ENCODE data around the gene FOSL2.

DNA sequence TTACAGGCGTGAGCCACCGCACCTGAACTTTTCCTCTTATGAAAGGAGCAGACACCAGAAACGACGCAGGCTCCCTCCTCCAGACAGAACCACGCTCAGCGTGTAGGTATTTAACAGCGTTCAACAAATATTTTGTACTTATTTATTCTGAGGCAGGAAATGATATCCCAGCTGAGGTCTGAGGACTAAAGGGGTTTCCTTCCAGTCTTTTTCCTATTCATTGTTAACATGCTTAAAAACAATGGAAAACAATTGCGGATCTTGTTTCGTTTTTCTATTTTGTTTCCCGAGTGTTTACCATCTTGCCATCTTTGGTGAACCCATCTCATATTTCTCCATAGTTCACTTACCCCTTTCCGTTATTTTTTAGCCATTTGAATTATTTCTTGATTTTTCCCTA is 43.7 kb upstream of the FOSL2 start:
- TF ChIP-seq, protein P1, sequence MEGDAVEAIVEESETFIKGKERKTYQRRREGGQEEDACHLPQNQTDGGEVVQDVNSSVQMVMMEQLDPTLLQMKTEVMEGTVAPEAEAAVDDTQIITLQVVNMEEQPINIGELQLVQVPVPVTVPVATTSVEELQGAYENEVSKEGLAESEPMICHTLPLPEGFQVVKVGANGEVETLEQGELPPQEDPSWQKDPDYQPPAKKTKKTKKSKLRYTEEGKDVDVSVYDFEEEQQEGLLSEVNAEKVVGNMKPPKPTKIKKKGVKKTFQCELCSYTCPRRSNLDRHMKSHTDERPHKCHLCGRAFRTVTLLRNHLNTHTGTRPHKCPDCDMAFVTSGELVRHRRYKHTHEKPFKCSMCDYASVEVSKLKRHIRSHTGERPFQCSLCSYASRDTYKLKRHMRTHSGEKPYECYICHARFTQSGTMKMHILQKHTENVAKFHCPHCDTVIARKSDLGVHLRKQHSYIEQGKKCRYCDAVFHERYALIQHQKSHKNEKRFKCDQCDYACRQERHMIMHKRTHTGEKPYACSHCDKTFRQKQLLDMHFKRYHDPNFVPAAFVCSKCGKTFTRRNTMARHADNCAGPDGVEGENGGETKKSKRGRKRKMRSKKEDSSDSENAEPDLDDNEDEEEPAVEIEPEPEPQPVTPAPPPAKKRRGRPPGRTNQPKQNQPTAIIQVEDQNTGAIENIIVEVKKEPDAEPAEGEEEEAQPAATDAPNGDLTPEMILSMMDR (IDR thresholded peaks at IDR 0.05 in 2 of 3, conservative IDR thresholded peaks at IDR 0.05 in 1 of 3; ENCODE audit: borderline replicate concordance in 1 of 3, insufficient read depth in 1 of 3, low read depth in 2 of 3, low read length in 2 of 3): no peak
- TF ChIP-seq ELF1 (IDR thresholded peaks at IDR 0.05; ENCODE audit: borderline replicate concordance, low read depth): no peak
- no peak for TF ChIP-seq CEBPB (IDR thresholded peaks at IDR 0.05; ENCODE audit: low read depth)
- no peak for TF ChIP-seq JUND (IDR thresholded peaks at IDR 0.05)
- TF ChIP-seq EZH2 (IDR thresholded peaks at IDR 0.05): no peak

Data from HCT116 (cell line).